CD14-positive monocyte (primary cell): Measurements from ENCODE around the gene PKP3. TPM values are rescaled to one million over a fixed set of nuclear protein-coding genes. Genes with fewer than 3 reads are reported as not detected.

Experiments used
- DNase-seq, 3 donors: peaks; one replicate each; pipeline ENCODE4 v3.0.0-alpha.2; 2011 to 2022
- H2AFZ ChIP-seq: 2 replicates; pipeline ENCODE4 v1.6.0; 2012; ENCODE audit warnings: mild to moderate bottlenecking, low read depth, low read length, inconsistent platforms; ENCODE audit not compliant: insufficient read depth, poor library complexity, severe bottlenecking
- H3K27ac ChIP-seq, 2 donors: 1 replicate in 1 of 2; 2 replicates in 1 of 2; pipeline ENCODE4 v1.5.1; 2012 to 2013; ENCODE audit warnings: low read length in 2 of 2, control low read depth in 1 of 2, inconsistent platforms in 1 of 2, low read depth in 1 of 2, mild to moderate bottlenecking in 1 of 2
- H3K27me3 ChIP-seq, 2 donors: one replicate each; pipeline versions ENCODE4 v1.6.0 to v1.6.1; 2011 to 2013; ENCODE audit warnings: low read length in 2 of 2; ENCODE audit not compliant: control insufficient read depth in 2 of 2, insufficient read depth in 2 of 2
- H3K36me3 ChIP-seq, 2 donors: replicated peaks in 1 of 2; 1 replicate in 1 of 2; 2 replicates in 1 of 2; pipeline versions ENCODE4 v1.5.1 to v1.6.1; 2012 to 2013; ENCODE audit warnings: low read length in 2 of 2, control low read depth in 1 of 2, inconsistent platforms in 1 of 2, mild to moderate bottlenecking in 1 of 2; ENCODE audit not compliant: insufficient read depth in 2 of 2, control insufficient read depth in 1 of 2
- H3K4me1 ChIP-seq, 2 donors: 1 replicate in 1 of 2; 2 replicates in 1 of 2; pipeline versions ENCODE4 v1.5.1 to v1.6.1; 2012 to 2013; ENCODE audit warnings: low read length in 2 of 2, control low read depth in 1 of 2, inconsistent platforms in 1 of 2, mild to moderate bottlenecking in 1 of 2, moderate library complexity in 1 of 2; ENCODE audit not compliant: insufficient read depth in 2 of 2, control insufficient read depth in 1 of 2
- H3K4me2 ChIP-seq: replicated peaks from 2 replicates; pipeline ENCODE3; 2012; ENCODE audit warnings: low read length, moderate library complexity, mild to moderate bottlenecking; ENCODE audit not compliant: poor library complexity, severe bottlenecking; ENCODE audit errors: extremely low read depth
- H3K4me3 ChIP-seq, 3 experiments: fragments of 200-600 bp in 1 of 3; sonication (generic) in 1 of 3; replicated peaks in 1 of 3; 1 replicate in 2 of 3; 2 replicates in 1 of 3; pipeline ENCODE4 v1.5.1; 2011 to 2013; ENCODE audit warnings: low read length in 3 of 3, mild to moderate bottlenecking in 3 of 3, control low read depth in 2 of 3, low read depth in 2 of 3, inconsistent platforms in 1 of 3, moderate library complexity in 1 of 3
- H3K79me2 ChIP-seq: 2 replicates; pipeline ENCODE4 v1.6.0; 2012; ENCODE audit warnings: mild to moderate bottlenecking, control low read depth, inconsistent platforms, low read length, moderate library complexity; ENCODE audit not compliant: insufficient read depth
- H3K9ac ChIP-seq: 2 replicates; pipeline ENCODE4 v1.6.0; 2017; ENCODE audit warnings: low read length, mild to moderate bottlenecking; ENCODE audit not compliant: insufficient read depth, poor library complexity, severe bottlenecking
- H3K9me3 ChIP-seq, 2 donors: replicated peaks in 1 of 2; 1 replicate in 1 of 2; 2 replicates in 1 of 2; pipeline versions ENCODE4 v1.5.1 to v1.6.1; 2012 to 2013; ENCODE audit warnings: low read length in 2 of 2, control low read depth in 1 of 2; ENCODE audit not compliant: control insufficient read depth in 1 of 2, insufficient read depth in 1 of 2
- H4K20me1 ChIP-seq: 2 replicates; pipeline ENCODE4 v1.6.0; 2012; ENCODE audit warnings: mild to moderate bottlenecking, low read length, control low read depth, moderate library complexity; ENCODE audit not compliant: insufficient read depth
- H3K27ac Mint-ChIP-seq, 7 donors: one replicate each; pipeline ENCODE4 v1.8.0; 2020; ENCODE audit warnings: mild to moderate bottlenecking in 7 of 7, mixed read lengths in 7 of 7, moderate library complexity in 6 of 7, inconsistent platforms in 2 of 7
- H3K27me3 Mint-ChIP-seq, 3 donors: one replicate each; pipeline ENCODE4 v1.8.0; 2021 to 2022; ENCODE audit warnings: low read depth in 3 of 3, mild to moderate bottlenecking in 3 of 3, mixed read lengths in 3 of 3, moderate library complexity in 3 of 3, inconsistent platforms in 1 of 3
- H3K36me3 Mint-ChIP-seq, 2 donors: one replicate each; pipeline ENCODE4 v1.8.0; 2020; ENCODE audit warnings: mixed read lengths in 2 of 2, inconsistent platforms in 1 of 2, mild to moderate bottlenecking in 1 of 2
- H3K4me1 Mint-ChIP-seq: one replicate; pipeline ENCODE4 v1.8.0; 2020; ENCODE audit warnings: mild to moderate bottlenecking, mixed read lengths
- H3K4me3 Mint-ChIP-seq, 2 donors: one replicate each; pipeline ENCODE4 v1.8.0; 2020; ENCODE audit warnings: mild to moderate bottlenecking in 2 of 2, mixed read lengths in 2 of 2, moderate library complexity in 1 of 2
- H3K9me3 Mint-ChIP-seq, 7 donors: one replicate each; pipeline ENCODE4 v1.8.0; 2020 to 2022; ENCODE audit warnings: mixed read lengths in 7 of 7, mild to moderate bottlenecking in 6 of 7, moderate library complexity in 6 of 7, inconsistent platforms in 2 of 7
- WGBS: methylation state at CpG from one replicate; pipeline ENCODE4 v1.1.5; 2013; ENCODE audit warnings: missing lambda C conversion rate; ENCODE audit not compliant: insufficient coverage; 5-methylcytosine and 5-hydroxymethylcytosine counted together
- intact Hi-C, 2 donors: fragments of 100-400 bp; cut with micrococcal nuclease; formaldehyde crosslinking; loops; one replicate each; pipeline versions ENCODE4 v1.15.0 to v1.15.1; 2023
- polyA plus RNA-seq, 3 donors: library from polyadenylated mRNA; depleted of rRNA in 1 of 3; unstranded in 2 of 3; stranded (reverse) in 1 of 3; fragments of 300-500 nt in 2 of 3; fragments of >200 nt in 1 of 3; fragmentation: Illumina TruSeq in 2 of 3; gene quantifications; 1 replicate in 2 of 3; 2 replicates in 1 of 3; pipeline ENCODE4 v1.2.3, GENCODE V29; 2012 to 2021
- TF ChIP-seq, protein P1 (sequence below): fragments of 200-600 bp; IDR thresholded peaks from one replicate; pipeline ENCODE4 v1.8.0; 2022; ENCODE audit warnings: antibody characterized with exemption, mild to moderate bottlenecking

Gene PKP3
- polyA plus RNA-seq, 3 donors = not detected

GRCh38 chr11:370070-370941, 23.7 kb upstream of the PKP3 start:
- no peak overlapping the region for H3K27ac ChIP-seq
- Mint-ChIP-seq H3K4me1 (peaks cover 3% of the 10 kb centered on the region), H3K4me3 (peak overlapping the region in 1 of 2 donors; percentile 76), H3K27me3 (peaks cover 41 to 60% (median 53%) of the 10 kb centered on the region in 3 donors), H3K36me3 (peaks cover 0 to 4% of the 10 kb centered on the region in 2 donors), H3K9me3 (peaks cover 0 to 20% (median 8%) of the 10 kb centered on the region in 7 donors), H3K27ac (no peak overlapping the region)
- no peaks in the 10 kb centered on the region for H3K36me3 ChIP-seq
- DNase-seq = no peak
- peaks cover 22 to 38% of the 10 kb centered on the region in 2 donors for H3K27me3 ChIP-seq
- H3K9ac ChIP-seq = no peak overlapping the region
- no peaks in the 10 kb centered on the region for H3K79me2 ChIP-seq
- H2AFZ ChIP-seq = no peak overlapping the region
- intact Hi-C loops = no loop called here
- H4K20me1 ChIP-seq = no peaks in the 10 kb centered on the region
- H3K4me2 ChIP-seq = no peak overlapping the region
- H3K9me3 ChIP-seq = peaks cover 3 to 7% of the 10 kb centered on the region in 2 donors
- TF ChIP-seq, protein P1, sequence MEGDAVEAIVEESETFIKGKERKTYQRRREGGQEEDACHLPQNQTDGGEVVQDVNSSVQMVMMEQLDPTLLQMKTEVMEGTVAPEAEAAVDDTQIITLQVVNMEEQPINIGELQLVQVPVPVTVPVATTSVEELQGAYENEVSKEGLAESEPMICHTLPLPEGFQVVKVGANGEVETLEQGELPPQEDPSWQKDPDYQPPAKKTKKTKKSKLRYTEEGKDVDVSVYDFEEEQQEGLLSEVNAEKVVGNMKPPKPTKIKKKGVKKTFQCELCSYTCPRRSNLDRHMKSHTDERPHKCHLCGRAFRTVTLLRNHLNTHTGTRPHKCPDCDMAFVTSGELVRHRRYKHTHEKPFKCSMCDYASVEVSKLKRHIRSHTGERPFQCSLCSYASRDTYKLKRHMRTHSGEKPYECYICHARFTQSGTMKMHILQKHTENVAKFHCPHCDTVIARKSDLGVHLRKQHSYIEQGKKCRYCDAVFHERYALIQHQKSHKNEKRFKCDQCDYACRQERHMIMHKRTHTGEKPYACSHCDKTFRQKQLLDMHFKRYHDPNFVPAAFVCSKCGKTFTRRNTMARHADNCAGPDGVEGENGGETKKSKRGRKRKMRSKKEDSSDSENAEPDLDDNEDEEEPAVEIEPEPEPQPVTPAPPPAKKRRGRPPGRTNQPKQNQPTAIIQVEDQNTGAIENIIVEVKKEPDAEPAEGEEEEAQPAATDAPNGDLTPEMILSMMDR = no peak
- 38% methylated on average over 37 of the region's 42 CpGs for WGBS
- H3K4me1 ChIP-seq = no peaks in the 10 kb centered on the region
- H3K4me3 ChIP-seq = no peak overlapping the region

GRCh38 chr11:371051-371450, 23.0 kb upstream of the PKP3 start:
- no peak overlapping the region for H3K27ac Mint-ChIP-seq
- intact Hi-C loops = no loop called here
- peak overlapping the region in 1 of 2 donors; percentile 62 for H3K4me3 Mint-ChIP-seq
- Histone ChIP-seq H3K27me3 (peaks cover 22 to 38% of the 10 kb centered on the region in 2 donors), H3K9ac (no peak overlapping the region), H3K4me1 (no peaks in the 10 kb centered on the region), H3K4me3 (no peak overlapping the region), H3K79me2 (no peaks in the 10 kb centered on the region), H3K9me3 (peaks cover 7 to 9% of the 10 kb centered on the region in 2 donors), H3K36me3 (no peaks in the 10 kb centered on the region), H4K20me1 (no peaks in the 10 kb centered on the region), H2AFZ (no peak overlapping the region), H3K27ac (no peak overlapping the region), H3K4me2 (no peak overlapping the region)
- TF ChIP-seq, protein P1 = no peak
- no peak for DNase-seq
- 83% methylated on average over 5 of the region's 5 CpGs for WGBS
- peaks cover 3% of the 10 kb centered on the region for H3K4me1 Mint-ChIP-seq
- H3K27me3 Mint-ChIP-seq = peaks cover 41 to 55% (median 48%) of the 10 kb centered on the region in 3 donors
- peaks cover 0 to 4% of the 10 kb centered on the region in 2 donors for H3K36me3 Mint-ChIP-seq
- peaks cover 0 to 20% (median 10%) of the 10 kb centered on the region in 7 donors for H3K9me3 Mint-ChIP-seq
